IMR-90 (cell line): ENCODE data around the gene HNRNPU. TPM values are rescaled to one million over a fixed set of nuclear protein-coding genes. Genes with fewer than 3 reads are reported as not detected.

ENCODE experiments used
- ATAC-seq: fragments of 200-7000 bp; cut with Tn5 transposase; 2 replicates; pipeline ENCODE4 v1.9.1; 2020; ENCODE audit warnings: low read depth, mild to moderate bottlenecking, moderate library complexity
- BruUV-seq: library from RNA; stranded (reverse); fragments of 400-500 nt; replicated peaks from 2 replicates; lab custom pipeline; 2021; lab: Mats Ljungman, UMichigan
- CTCF ChIA-PET: fragments of 300-600 bp; formaldehyde crosslinking; extraction: SDS; loops from one replicate; lab custom pipeline; 2021; ENCODE audit warnings: antibody characterized with exemption; lab: Yijun Ruan, JAX
- POLR2A ChIA-PET: fragments of 300-600 bp; sonication (Branson Sonifier 250); formaldehyde crosslinking; loops from one replicate; lab custom pipeline; 2022; ENCODE audit warnings: antibody characterized with exemption; ENCODE audit not compliant: unreplicated experiment; lab: Charles Lee
- DNase-seq: peaks from one replicate; pipeline ENCODE4 v3.0.0; 2013
- H2AFZ ChIP-seq: replicated peaks from 2 replicates; pipeline ENCODE3; 2013; ENCODE audit warnings: low read length, mild to moderate bottlenecking; ENCODE audit not compliant: poor library complexity
- H2AK5ac ChIP-seq: 2 replicates; pipeline ENCODE4 v1.6.1; 2013; ENCODE audit warnings: low read depth, low read length, inconsistent platforms
- H2AK9ac ChIP-seq: replicated peaks from 2 replicates; pipeline ENCODE3; 2013; ENCODE audit warnings: mild to moderate bottlenecking, low read depth, low read length, moderate library complexity; ENCODE audit not compliant: poor library complexity
- H2BK120ac ChIP-seq: 2 replicates; pipeline ENCODE4 v1.6.1; 2013; ENCODE audit warnings: low read depth, low read length, inconsistent platforms
- H2BK15ac ChIP-seq: 3 replicates; pipeline ENCODE4 v1.6.1; 2013; ENCODE audit warnings: low read depth, low read length, inconsistent platforms
- H2BK20ac ChIP-seq: 2 replicates; pipeline ENCODE4 v1.6.1; 2013; ENCODE audit warnings: low read depth, mild to moderate bottlenecking, inconsistent platforms, low read length, moderate library complexity
- H2BK5ac ChIP-seq: 2 replicates; pipeline ENCODE4 v1.6.1; 2013; ENCODE audit warnings: mild to moderate bottlenecking, low read depth, low read length, inconsistent platforms; ENCODE audit not compliant: poor library complexity, severe bottlenecking
- H3K14ac ChIP-seq: replicated peaks from 2 replicates; pipeline ENCODE4 v1.6.1; 2013; ENCODE audit warnings: low read depth, low read length, inconsistent platforms
- H3K18ac ChIP-seq: 2 replicates; pipeline ENCODE4 v1.6.1; 2013; ENCODE audit warnings: low read depth, low read length, control low read depth
- H3K23ac ChIP-seq: 2 replicates; pipeline ENCODE4 v1.6.1; 2013; ENCODE audit warnings: low read depth, low read length, inconsistent platforms
- H3K27ac ChIP-seq: 2 replicates; pipeline ENCODE4 v1.5.1; 2013; ENCODE audit warnings: mild to moderate bottlenecking, control low read depth, low read length; ENCODE audit not compliant: insufficient read depth
- H3K27me3 ChIP-seq: 2 replicates; pipeline ENCODE4 v1.6.1; 2013; ENCODE audit warnings: low read length; ENCODE audit not compliant: control insufficient read depth, insufficient read depth
- H3K36me3 ChIP-seq: 2 replicates; pipeline ENCODE4 v1.6.1; 2013; ENCODE audit warnings: low read length, mixed read lengths; ENCODE audit not compliant: control insufficient read depth, insufficient read depth
- H3K4ac ChIP-seq: 2 replicates; pipeline ENCODE4 v1.6.1; 2013; ENCODE audit warnings: low read depth, low read length, inconsistent platforms
- H3K4me1 ChIP-seq: 2 replicates; pipeline ENCODE4 v1.6.1; 2013; ENCODE audit warnings: low read length, mixed read lengths; ENCODE audit not compliant: control insufficient read depth, insufficient read depth
- H3K4me2 ChIP-seq: 2 replicates; pipeline ENCODE4 v1.6.1; 2013; ENCODE audit warnings: low read depth, mild to moderate bottlenecking, control low read depth, low read length, moderate library complexity
- H3K4me3 ChIP-seq: 2 replicates; pipeline ENCODE4 v1.5.1; 2013; ENCODE audit warnings: low read depth, mild to moderate bottlenecking, control low read depth, low read length, moderate library complexity; ENCODE audit not compliant: insufficient read depth
- H3K56ac ChIP-seq: 2 replicates; pipeline ENCODE4 v1.6.1; 2013; ENCODE audit warnings: low read length, inconsistent platforms; ENCODE audit not compliant: insufficient read depth; ENCODE audit errors: extremely low read depth
- H3K79me1 ChIP-seq, 2 experiments: 2 replicates each; pipeline ENCODE4 v1.6.1; 2013; ENCODE audit warnings: low read length in 2 of 2, inconsistent platforms in 1 of 2, low read depth in 1 of 2
- H3K9ac ChIP-seq: 2 replicates; pipeline ENCODE4 v1.6.1; 2013; ENCODE audit warnings: low read depth, low read length, control low read depth
- H3K9me1 ChIP-seq: 2 replicates; pipeline ENCODE4 v1.6.1; 2013; ENCODE audit warnings: low read length, inconsistent platforms; ENCODE audit not compliant: insufficient read depth
- H3K9me3 ChIP-seq: 2 replicates; pipeline ENCODE4 v1.6.1; 2013; ENCODE audit warnings: low read length; ENCODE audit not compliant: control insufficient read depth, insufficient read depth
- H4K20me1 ChIP-seq: 2 replicates; pipeline ENCODE4 v1.6.1; 2013; ENCODE audit warnings: low read length, inconsistent platforms; ENCODE audit not compliant: insufficient read depth
- H4K5ac ChIP-seq: 2 replicates; pipeline ENCODE4 v1.6.1; 2013; ENCODE audit warnings: mild to moderate bottlenecking, low read depth, low read length, control low read depth
- H4K8ac ChIP-seq, 2 experiments: 2 replicates each; pipeline ENCODE4 v1.6.1; 2013; ENCODE audit warnings: low read depth in 2 of 2, low read length in 2 of 2, control low read depth in 1 of 2, inconsistent platforms in 1 of 2
- H4K91ac ChIP-seq: 2 replicates; pipeline ENCODE4 v1.6.1; 2013; ENCODE audit warnings: low read depth, low read length, inconsistent platforms; ENCODE audit not compliant: insufficient read depth
- CEBPB ChIP-seq: IDR thresholded peaks from 2 replicates; pipeline ENCODE4 v1.6.1; 2012; ENCODE audit warnings: low read depth, low read length, improper control_type of control experiment
- CTCF ChIP-seq: conservative IDR thresholded peaks from 2 replicates; pipeline ENCODE4 v1.5.1; 2012; ENCODE audit warnings: mild to moderate bottlenecking, low read depth, low read length, improper control_type of control experiment
- FOS ChIP-seq: fragments of 150-350 bp; IDR thresholded peaks from 2 replicates; pipeline ENCODE4 v1.6.1; 2016; ENCODE audit warnings: low read depth, low read length
- MAFK ChIP-seq: IDR thresholded peaks from 2 replicates; pipeline ENCODE4 v1.6.1; 2012; ENCODE audit warnings: low read depth, low read length, improper control_type of control experiment
- MXI1 ChIP-seq: IDR thresholded peaks from 2 replicates; pipeline ENCODE4 v1.6.1; 2012; ENCODE audit warnings: low read depth, mild to moderate bottlenecking, low read length, moderate library complexity, borderline replicate concordance
- NFE2L2 ChIP-seq: fragments of 150-350 bp; IDR thresholded peaks from 2 replicates; pipeline ENCODE4 v1.6.1; 2016; ENCODE audit warnings: low read depth, mild to moderate bottlenecking, low read length
- RAD21 ChIP-seq: IDR thresholded peaks from 2 replicates; pipeline ENCODE4 v1.6.1; 2012; ENCODE audit warnings: low read length, improper control_type of control experiment
- RFX5 ChIP-seq: IDR thresholded peaks from 2 replicates; pipeline ENCODE4 v1.8.0; 2012; ENCODE audit warnings: low read depth, mild to moderate bottlenecking, low read length, moderate library complexity
- SMC3 ChIP-seq: fragments of 150-350 bp; IDR thresholded peaks from 2 replicates; pipeline ENCODE4 v1.6.1; 2016; ENCODE audit warnings: low read depth, mild to moderate bottlenecking, antibody characterized with exemption, low read length, moderate library complexity
- USF2 ChIP-seq: fragments of 150-350 bp; IDR thresholded peaks from 2 replicates; pipeline ENCODE4 v1.6.1; 2017; ENCODE audit warnings: mild to moderate bottlenecking, antibody characterized with exemption, low read length, low read depth
- WGBS, 2 experiments: methylation state at CpG; one replicate each; pipeline versions ENCODE4 v1.1.5 to v1.1.7; 2013; ENCODE audit warnings: missing lambda C conversion rate in 2 of 2; ENCODE audit not compliant: insufficient read length in 1 of 2; ENCODE audit errors: extremely low coverage in 2 of 2; 5-methylcytosine and 5-hydroxymethylcytosine counted together
- dilution Hi-C: fragments of 300-500 bp; cut with HindIII; formaldehyde crosslinking; loops from one replicate; pipeline ENCODE4 v1.14.3; 2018; ENCODE audit warnings: low sequenced_read_pairs; ENCODE audit not compliant: unreplicated experiment
- in situ Hi-C: fragments of 300-500 bp; cut with MboI; formaldehyde crosslinking; loops from 3 replicates; pipeline ENCODE4 v1.14.3; 2019; ENCODE audit warnings: low sequenced_read_pairs, inconsistent platforms, mixed read lengths
- intact Hi-C: fragments of 100-400 bp; cut with micrococcal nuclease; formaldehyde crosslinking; loops from 2 replicates; pipeline ENCODE4 v1.10.0; 2022
- polyA plus RNA-seq, 3 experiments: library from polyadenylated mRNA; depleted of rRNA; stranded (reverse); fragments of >200 nt; gene quantifications; 2 replicates each; pipeline ENCODE4 v1.2.3, GENCODE V29; 2012; ENCODE audit warnings: low replicate concordance in 1 of 3
- total RNA-seq: library from RNA; depleted of rRNA; stranded (reverse); fragments of >200 nt; gene quantifications from 2 replicates; pipeline ENCODE4 v1.2.3, GENCODE V29; 2012

Gene HNRNPU
- total and polyA plus RNA-seq, 2 of the 4 experiments (the other 2 are of a cell fraction), result 151 to 169 TPM

- Histone ChIP-seq H3K18ac (no peak overlapping the region), H3K9ac (no peak overlapping the region), H2AK9ac (no peak overlapping the region), H3K36me3 (peaks cover 59% of the 10 kb centered on the region), H3K14ac (no peak overlapping the region), H4K91ac (no peak overlapping the region), H2BK20ac (no peak overlapping the region), H3K79me1 (peaks cover 18 to 42% of the 10 kb centered on the region in 2 experiments; a peak in 3 of 4 replicates), H3K27me3 (no peaks in the 10 kb centered on the region), H4K20me1 (peaks cover 61% of the 10 kb centered on the region), H3K4ac (no peak overlapping the region), H4K5ac (no peak overlapping the region), H3K27ac (no peak overlapping the region), H2BK120ac (no peak overlapping the region), H2AFZ (no peak overlapping the region), H3K23ac (no peak overlapping the region), H3K9me3 (no peaks in the 10 kb centered on the region), H3K4me2 (no peak overlapping the region), H2BK5ac (no peak overlapping the region), H2BK15ac (no peak overlapping the region), H3K4me3 (no peak overlapping the region), H3K9me1 (no peaks in the 10 kb centered on the region), H4K8ac (no peak overlapping the region), H3K4me1 (peaks cover 1% of the 10 kb centered on the region; the same call in 1 of the 2 replicates), H3K56ac (no peak overlapping the region), H2AK5ac (no peak overlapping the region)
- dilution Hi-C loops, result no loop called here
- DNase-seq, result no peak
- intact Hi-C loops, result no loop called here
- BruUV-seq, result no TSS peak
- ATAC-seq, result no peak
- CTCF ChIA-PET, result no interaction called here
- TF ChIP-seq NFE2L2, result no peak
- no peak for TF ChIP-seq RAD21
- TF ChIP-seq USF2, result no peak
- TF ChIP-seq CEBPB, result no peak
- TF ChIP-seq CTCF, result no peak
- TF ChIP-seq MAFK, result no peak
- TF ChIP-seq FOS, result no peak
- no peak for TF ChIP-seq SMC3
- no peak for TF ChIP-seq MXI1
- TF ChIP-seq RFX5, result no peak
- in situ Hi-C loops, result no loop called here
- WGBS, 2 experiments, result no CpG with 5 or more reads among the region's 7 CpGs
- POLR2A ChIA-PET, result no interaction called here
Observed at GRCh38 chr1:244854865-244855578, 9.3 kb downstream of the HNRNPU start.
